Measurements from ENCODE around the gene C19orf47.

C19orf47 gene

GRCh38 chr19:40394816-40395210 lies 46.6 kb upstream of the C19orf47 start:
- no peak overlapping the region for H3K27ac ChIP-seq (ENCODE audit: poor library complexity, severe bottlenecking)
- no peak for TF ChIP-seq CTCF (IDR thresholded peaks at IDR 0.05; ENCODE audit: poor library complexity, severe bottlenecking)
- peaks cover 8% of the 10 kb centered on the region for H3K4me1 ChIP-seq (ENCODE audit: insufficient read depth, poor library complexity, severe bottlenecking)
- H3K4me3 ChIP-seq (ENCODE audit: severe bottlenecking), result no peak overlapping the region
- no peaks in the 10 kb centered on the region for H3K27me3 ChIP-seq (ENCODE audit: insufficient read depth, poor library complexity, severe bottlenecking)
- H3K9me3 ChIP-seq (ENCODE audit: severe bottlenecking), result no peaks in the 10 kb centered on the region
- ATAC-seq (ENCODE audit: low read depth), result no peak
- no peaks in the 10 kb centered on the region for H3K36me3 ChIP-seq (ENCODE audit: low read depth)
- no peak for DNase-seq (ENCODE audit: low spot score)

GRCh38 chr19:40393894-40394815 lies 46.0 kb upstream of the C19orf47 start:
- Histone ChIP-seq H3K27ac (ENCODE audit: poor library complexity, severe bottlenecking) (no peak overlapping the region), H3K9me3 (ENCODE audit: severe bottlenecking) (no peaks in the 10 kb centered on the region), H3K4me3 (ENCODE audit: severe bottlenecking) (no peak overlapping the region), H3K36me3 (ENCODE audit: low read depth) (no peaks in the 10 kb centered on the region), H3K4me1 (ENCODE audit: insufficient read depth, poor library complexity, severe bottlenecking) (peaks cover 8% of the 10 kb centered on the region), H3K27me3 (ENCODE audit: insufficient read depth, poor library complexity, severe bottlenecking) (no peaks in the 10 kb centered on the region)
- ATAC-seq (ENCODE audit: low read depth) (no peak), DNase-seq (ENCODE audit: low spot score) (no peak)
- no peak for TF ChIP-seq CTCF (IDR thresholded peaks at IDR 0.05; ENCODE audit: poor library complexity, severe bottlenecking)

- ATAC-seq (ENCODE audit: low read depth), result peak; percentile 80
- peak; percentile 51 for TF ChIP-seq CTCF (IDR thresholded peaks at IDR 0.05; ENCODE audit: poor library complexity, severe bottlenecking)
- H3K27me3 ChIP-seq (ENCODE audit: insufficient read depth, poor library complexity, severe bottlenecking), result no peaks in the 10 kb centered on the region
Observed at GRCh38 chr19:40392894-40393517, 44.8 kb upstream of the C19orf47 start.

GRCh38 chr19:40392123-40392522 lies 43.9 kb upstream of the C19orf47 start:
- peaks cover 8% of the 10 kb centered on the region for H3K4me1 ChIP-seq (ENCODE audit: insufficient read depth, poor library complexity, severe bottlenecking)
- no peaks in the 10 kb centered on the region for H3K27me3 ChIP-seq (ENCODE audit: insufficient read depth, poor library complexity, severe bottlenecking)
- ATAC-seq (ENCODE audit: low read depth) (no peak), DNase-seq (ENCODE audit: low spot score) (no peak)
- H3K36me3 ChIP-seq (ENCODE audit: low read depth), result no peaks in the 10 kb centered on the region
- TF ChIP-seq CTCF (IDR thresholded peaks at IDR 0.05; ENCODE audit: poor library complexity, severe bottlenecking), result no peak
- no peak overlapping the region for H3K4me3 ChIP-seq (ENCODE audit: severe bottlenecking)
- H3K27ac ChIP-seq (ENCODE audit: poor library complexity, severe bottlenecking), result no peak overlapping the region
- no peaks in the 10 kb centered on the region for H3K9me3 ChIP-seq (ENCODE audit: severe bottlenecking)

More at GRCh38 chr19:40392894-40393517, 44.8 kb upstream of the C19orf47 start:
- Histone ChIP-seq H3K27ac (ENCODE audit: poor library complexity, severe bottlenecking) (no peak overlapping the region), H3K4me1 (ENCODE audit: insufficient read depth, poor library complexity, severe bottlenecking) (peaks cover 8% of the 10 kb centered on the region), H3K9me3 (ENCODE audit: severe bottlenecking) (no peaks in the 10 kb centered on the region), H3K4me3 (ENCODE audit: severe bottlenecking) (no peak overlapping the region), H3K36me3 (ENCODE audit: low read depth) (no peaks in the 10 kb centered on the region)
- no peak for DNase-seq (ENCODE audit: low spot score)
